Measurements from ENCODE around the gene TPSB2.

The TPSB2 gene

GRCh38 chr16:1275791-1276579, 46.0 kb upstream of the TPSB2 start:
- POLR2A ChIA-PET, result no interaction called here
- Histone ChIP-seq H3K36me3 (ENCODE audit: control insufficient read depth in 2 of 2, insufficient read depth in 1 of 2, low read length in 2 of 2) (no peaks in the 10 kb centered on the region), H3K27ac (ENCODE audit: extremely low read depth, low read depth, low read length) (no peak overlapping the region), H3K4me1 (ENCODE audit: control insufficient read depth, insufficient read depth, low read length) (peaks cover 12% of the 10 kb centered on the region), H3K4me3 (ENCODE audit: low read depth, low read length) (no peak overlapping the region), H3K9me3 (ENCODE audit: control insufficient read depth, insufficient read depth, low read depth, low read length) (no peaks in the 10 kb centered on the region)
- TF ChIP-seq ZEB2 (tag by site-specific recombination; IDR thresholded peaks at IDR 0.05) (no peak), ZNF626 (tag by site-specific recombination; IDR thresholded peaks at IDR 0.05) (no peak), ZNF132 (tag by site-specific recombination; IDR thresholded peaks at IDR 0.05; ENCODE audit: borderline replicate concordance) (no peak), ZNF571 (tag by site-specific recombination; IDR thresholded peaks at IDR 0.05) (no peak), ZNF664 (tag by site-specific recombination; IDR thresholded peaks at IDR 0.05) (no peak), ZSCAN23 (tag by site-specific recombination; IDR thresholded peaks at IDR 0.05) (no peak)
- CTCF ChIA-PET, result no interaction called here

GRCh38 chr16:1274767-1275166, 44.8 kb upstream of the TPSB2 start:
- Histone ChIP-seq H3K36me3 (ENCODE audit: control insufficient read depth in 2 of 2, insufficient read depth in 1 of 2, low read length in 2 of 2) (no peaks in the 10 kb centered on the region), H3K4me1 (ENCODE audit: control insufficient read depth, insufficient read depth, low read length) (peaks cover 12% of the 10 kb centered on the region), H3K4me3 (ENCODE audit: low read depth, low read length) (no peak overlapping the region), H3K9me3 (ENCODE audit: control insufficient read depth, insufficient read depth, low read depth, low read length) (no peaks in the 10 kb centered on the region), H3K27ac (ENCODE audit: extremely low read depth, low read depth, low read length) (no peak overlapping the region)
- CTCF ChIA-PET, result no interaction called here
- POLR2A ChIA-PET, result no interaction called here
- no peak for TF ChIP-seq ZNF37A (tag by site-specific recombination; IDR thresholded peaks at IDR 0.05)
- no peak for TF ChIP-seq ZNF394 (tag by site-specific recombination; IDR thresholded peaks at IDR 0.05; ENCODE audit: borderline replicate concordance)
- TF ChIP-seq ZSCAN18 (tag by site-specific recombination; IDR thresholded peaks at IDR 0.05), result no peak
- TF ChIP-seq KLF9 (tag by site-specific recombination; IDR thresholded peaks at IDR 0.05; ENCODE audit: low read depth), result no peak
- no peak for TF ChIP-seq KLF8 (tag by site-specific recombination; IDR thresholded peaks at IDR 0.05)
- no peak for TF ChIP-seq ZNF169 (tag by site-specific recombination; IDR thresholded peaks at IDR 0.05)
- TF ChIP-seq ZNF548 (tag by site-specific recombination; IDR thresholded peaks at IDR 0.05), result no peak
- no peak for TF ChIP-seq ZNF747 (tag by site-specific recombination; IDR thresholded peaks at IDR 0.05)
- TF ChIP-seq ZNF121 (tag by site-specific recombination; IDR thresholded peaks at IDR 0.05), result 0 out of 2 replicates have a peak, but pooled peaks have one; percentile 3
- peak; percentile 37; the same call in 1 of the 2 replicates for TF ChIP-seq ZBTB6 (tag by site-specific recombination; IDR thresholded peaks at IDR 0.05)
- no peak for TF ChIP-seq ZNF561 (tag by site-specific recombination; IDR thresholded peaks at IDR 0.05; ENCODE audit: borderline replicate concordance)
- TF ChIP-seq ZNF391 (tag by site-specific recombination; IDR thresholded peaks at IDR 0.05; ENCODE audit: borderline replicate concordance, low read depth), result no peak
- TF ChIP-seq ZNF404 (tag by site-specific recombination; IDR thresholded peaks at IDR 0.05), result no peak

- no peak overlapping the region for H3K4me3 ChIP-seq (ENCODE audit: low read depth, low read length)
- ChIA-PET POLR2A (interaction anchor here (0.5 kb wide), 1 partner anchor 15 kb away, joined by 4 read pairs; no protein-coding TSS in a partner anchor), CTCF (no interaction called here)
These were observed 43.8 kb upstream of the TPSB2 start for GRCh38 chr16:1273816-1274215.

More at GRCh38 chr16:1273816-1274215, 43.8 kb upstream of the TPSB2 start:
- no peak overlapping the region for H3K27ac ChIP-seq (ENCODE audit: extremely low read depth, low read depth, low read length)
- no peaks in the 10 kb centered on the region for H3K36me3 ChIP-seq (ENCODE audit: control insufficient read depth in 2 of 2, insufficient read depth in 1 of 2, low read length in 2 of 2)
- peaks cover 12% of the 10 kb centered on the region for H3K4me1 ChIP-seq (ENCODE audit: control insufficient read depth, insufficient read depth, low read length)
- H3K9me3 ChIP-seq (ENCODE audit: control insufficient read depth, insufficient read depth, low read depth, low read length), result no peaks in the 10 kb centered on the region
- TF ChIP-seq ZNF10 (tag by site-specific recombination; IDR thresholded peaks at IDR 0.05), result peak; percentile 79; the same call in 1 of the 2 replicates
- TF ChIP-seq TRIM28 (IDR thresholded peaks at IDR 0.05; ENCODE audit: borderline replicate concordance, low read length), result no peak
- no peak for TF ChIP-seq ZNF660 (tag by site-specific recombination; IDR thresholded peaks at IDR 0.05)
- no peak for TF ChIP-seq ZFP3 (tag by site-specific recombination; IDR thresholded peaks at IDR 0.05; ENCODE audit: low read depth)
